HT-29 (cell line): ENCODE results near the gene C1QTNF9B. TPM values are rescaled to one million over a fixed set of nuclear protein-coding genes. Genes with fewer than 3 reads are reported as not detected.

Experiments
- DNase-seq: peaks from one replicate; pipeline ENCODE4 v3.0.0-alpha.2; 2015; ENCODE audit warnings: low spot score
- total RNA-seq: library from RNA; depleted of rRNA; stranded (reverse); fragments of >200 nt; shearing (Covaris generic); gene quantifications from 2 replicates; pipeline ENCODE4 v1.2.3, GENCODE V29; 2014; rRNA removed

Gene C1QTNF9B
- total RNA-seq, 1 experiment from 2014 or later: not detected

DNA sequence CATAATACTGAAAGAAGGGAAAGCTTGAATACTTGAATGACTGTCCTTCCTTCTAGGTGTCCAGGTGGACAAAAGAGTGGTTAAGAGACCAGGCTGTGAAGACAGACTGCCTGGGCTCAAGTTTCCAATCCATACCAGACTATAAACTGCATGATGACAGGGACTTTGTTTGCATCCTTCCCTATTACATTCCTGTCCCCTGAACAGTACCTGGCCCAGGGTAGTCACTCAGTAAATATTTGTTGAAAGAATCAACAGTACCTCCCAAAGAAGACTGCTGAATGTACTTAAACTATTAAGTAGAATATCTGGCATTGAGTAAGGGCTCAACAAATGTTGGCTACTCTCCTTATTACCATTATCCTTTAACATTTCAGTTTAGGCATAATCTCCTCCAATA lies 37.8 kb downstream of the C1QTNF9B start:
- no peak for DNase-seq

DNA sequence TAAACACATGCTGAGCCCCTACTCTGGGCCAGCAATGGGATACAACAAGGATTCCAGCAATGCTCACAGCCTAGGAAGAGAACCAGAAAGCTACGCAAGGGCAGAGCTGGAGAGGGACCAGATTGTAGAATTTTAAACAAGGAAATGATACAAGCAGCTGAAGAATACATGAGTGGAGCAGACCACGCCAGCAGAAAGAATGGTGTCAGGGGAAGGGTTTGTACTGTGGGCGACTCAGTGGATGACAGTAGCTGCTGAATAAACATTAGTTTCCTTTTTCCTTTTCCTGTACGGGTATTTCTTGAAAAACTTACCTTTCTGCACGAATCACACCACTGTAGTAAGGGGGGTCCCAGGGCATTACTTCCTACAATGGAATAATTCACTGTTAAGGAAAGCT lies 38.8 kb downstream of the C1QTNF9B start:
- DNase-seq: no peak

DNA sequence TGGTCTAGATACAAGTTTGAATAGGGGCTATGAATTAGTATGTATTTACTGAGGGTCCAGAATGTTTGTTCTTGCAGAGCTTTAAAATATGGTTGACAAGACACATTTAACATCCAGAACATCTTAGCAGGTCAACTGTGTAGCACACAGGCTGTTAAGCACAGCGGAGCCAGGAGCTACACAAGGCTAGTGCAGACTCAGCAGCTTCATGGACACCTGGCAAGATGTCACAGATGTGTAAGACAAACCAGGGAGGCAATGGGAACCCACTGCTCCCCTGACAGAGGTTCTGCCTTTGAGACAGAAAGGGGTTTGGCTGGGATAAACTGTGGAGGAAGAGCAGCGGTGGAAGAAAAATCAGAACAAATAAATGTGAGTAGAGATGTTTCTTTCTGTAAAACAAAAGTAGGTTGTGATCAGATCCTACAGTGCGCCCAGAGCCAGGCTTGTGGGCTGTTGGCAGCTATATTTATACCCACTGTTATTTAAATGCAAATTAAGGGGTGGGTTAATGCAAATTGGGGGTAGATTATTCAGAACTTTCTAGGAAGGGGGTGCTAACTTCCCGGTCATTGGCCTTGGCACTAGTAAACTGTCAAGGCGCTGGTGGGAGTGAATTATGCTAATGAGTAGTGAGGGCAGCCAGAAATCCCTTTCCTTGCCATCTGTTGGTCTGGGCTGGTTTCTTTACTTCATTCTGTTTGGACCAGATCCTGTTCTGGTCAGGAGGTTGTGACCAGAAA lies 41.1 kb downstream of the C1QTNF9B start:
- no peak for DNase-seq

DNA sequence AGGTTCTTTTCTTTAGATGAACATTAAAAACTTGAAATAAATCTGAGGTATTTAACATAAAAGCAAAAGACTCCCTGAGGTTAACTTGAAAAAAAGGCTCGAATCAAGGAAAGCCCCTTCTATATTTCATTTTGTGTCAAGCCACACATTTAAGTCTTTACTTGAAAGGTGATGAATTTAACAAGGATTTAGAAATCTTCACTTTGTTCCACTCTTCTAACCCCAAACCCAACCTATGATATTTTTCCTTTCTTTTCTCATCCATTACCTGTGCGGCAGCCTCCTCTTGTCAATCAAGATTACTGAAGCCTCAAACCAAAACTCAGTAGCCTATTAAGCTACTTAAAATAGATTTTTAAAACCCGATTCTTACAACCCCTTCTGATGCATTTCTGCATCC lies 41.9 kb downstream of the C1QTNF9B start:
- no peak for DNase-seq

DNA sequence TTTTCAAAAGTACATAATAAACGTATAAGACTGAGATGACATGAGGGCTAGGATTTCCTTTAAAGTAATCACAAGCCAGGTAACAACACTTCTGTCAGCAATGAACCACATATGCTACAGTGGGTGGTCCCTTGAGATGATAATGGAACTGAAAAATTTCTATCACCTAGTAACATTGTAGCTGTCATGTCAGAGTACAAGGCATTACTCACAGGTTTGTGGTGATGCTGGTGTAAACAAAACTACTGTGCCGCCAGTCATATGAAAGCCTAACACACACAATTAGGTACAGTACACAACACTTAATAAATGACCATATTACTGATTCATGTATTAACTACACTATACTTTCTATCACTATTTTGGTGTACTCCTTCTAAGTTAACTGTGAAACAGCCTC lies 45.0 kb downstream of the C1QTNF9B start:
- DNase-seq: no peak

DNA sequence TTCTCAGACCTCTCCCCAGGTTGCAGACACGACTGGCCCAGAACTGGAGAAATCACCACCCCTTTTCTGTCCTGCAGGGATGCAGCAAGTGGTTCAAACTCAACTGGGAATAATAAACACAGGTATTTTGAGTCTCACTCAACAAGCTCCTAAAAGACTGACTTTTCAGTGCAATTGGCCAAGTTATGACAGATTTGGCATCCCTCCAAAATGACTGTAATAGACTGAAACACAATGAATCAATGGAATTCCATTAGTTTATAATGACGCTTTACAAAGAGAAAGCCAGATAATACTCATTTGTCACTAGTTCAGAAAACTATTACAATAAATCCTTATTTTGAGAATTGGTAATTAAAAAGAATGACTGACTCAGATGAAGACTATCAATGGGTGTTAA lies 46.2 kb downstream of the C1QTNF9B start:
- DNase-seq: no peak

DNA sequence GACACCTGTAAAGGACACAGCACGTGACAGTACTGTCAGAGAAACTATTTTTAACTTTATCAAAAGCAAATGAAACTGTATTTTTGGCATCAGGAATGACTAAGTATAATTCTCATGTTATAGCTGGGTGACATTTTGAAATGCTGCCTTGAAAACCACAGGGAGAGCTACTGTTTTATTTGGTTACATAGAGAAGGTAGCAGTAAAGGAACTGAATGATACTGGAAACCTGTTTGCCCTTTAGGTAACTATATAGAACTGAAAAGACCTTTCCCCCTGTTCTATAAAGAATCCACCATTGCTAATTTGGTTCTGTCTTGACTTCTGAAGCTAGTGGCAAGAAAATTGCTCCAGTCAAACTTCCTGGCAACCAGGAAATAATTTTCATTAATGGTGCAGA lies 47.2 kb downstream of the C1QTNF9B start:
- DNase-seq: no peak

DNA sequence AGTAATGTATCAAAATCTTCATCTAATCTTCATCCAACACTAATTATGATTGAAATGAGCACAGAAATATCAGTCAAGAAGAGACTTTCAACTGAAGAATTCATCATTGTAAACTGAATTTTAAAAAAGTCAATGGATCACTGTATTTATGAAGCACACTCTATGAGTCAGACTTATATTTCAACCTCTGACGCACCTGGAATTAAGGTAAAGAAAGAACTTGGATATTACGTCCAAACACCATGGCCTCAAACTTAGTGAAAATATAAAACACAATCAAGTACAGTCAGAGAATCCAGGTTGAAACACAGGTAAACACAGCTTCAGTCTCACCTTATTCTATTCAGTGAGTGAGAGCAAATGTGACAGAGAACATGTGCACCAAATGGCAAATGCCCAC lies 47.6 kb downstream of the C1QTNF9B start:
- DNase-seq: no peak

DNA sequence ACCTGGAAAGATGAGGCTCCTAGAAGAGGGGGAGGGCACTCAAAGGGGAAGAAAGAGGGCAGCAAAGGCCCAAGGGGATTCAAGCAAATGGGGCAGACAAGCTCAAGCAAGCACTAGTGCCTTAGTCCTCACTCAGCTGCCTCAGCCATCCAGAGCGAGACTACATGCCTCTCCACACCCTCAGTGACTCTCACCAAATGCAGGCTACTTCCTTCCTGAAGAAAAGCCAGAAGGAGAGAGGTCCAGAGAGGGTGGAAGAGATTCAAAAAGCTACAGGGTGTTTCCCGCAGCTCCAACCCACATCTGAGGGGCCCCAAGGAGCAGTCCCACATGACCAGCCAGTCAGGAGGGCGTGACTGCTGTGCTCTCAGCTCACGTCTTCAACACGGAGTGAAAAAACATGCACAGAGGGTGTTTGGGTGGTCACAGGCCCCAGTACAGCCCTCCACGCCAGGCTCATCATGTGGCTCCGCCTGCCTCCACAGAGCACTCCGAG lies 48.6 kb downstream of the C1QTNF9B start:
- DNase-seq: no peak

DNA sequence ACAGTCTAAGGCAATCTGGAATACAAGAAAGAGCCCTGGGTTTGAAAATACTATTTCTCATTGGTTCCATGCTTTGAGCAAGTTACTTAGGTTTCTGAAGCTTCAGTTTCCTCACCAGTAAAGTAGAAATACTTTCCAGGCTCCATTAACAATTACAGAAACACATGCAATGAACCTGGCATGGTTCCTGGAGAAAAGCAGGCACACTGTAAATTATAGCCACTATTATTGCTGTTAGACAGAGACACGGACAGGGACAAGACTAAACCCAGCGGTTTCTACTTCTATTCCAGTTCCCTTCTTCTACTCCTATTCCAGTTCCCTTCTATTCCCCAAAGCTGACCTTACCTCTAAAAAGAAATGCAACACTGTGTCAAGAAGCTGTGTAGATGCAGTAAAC lies 49.3 kb downstream of the C1QTNF9B start:
- no peak for DNase-seq

DNA sequence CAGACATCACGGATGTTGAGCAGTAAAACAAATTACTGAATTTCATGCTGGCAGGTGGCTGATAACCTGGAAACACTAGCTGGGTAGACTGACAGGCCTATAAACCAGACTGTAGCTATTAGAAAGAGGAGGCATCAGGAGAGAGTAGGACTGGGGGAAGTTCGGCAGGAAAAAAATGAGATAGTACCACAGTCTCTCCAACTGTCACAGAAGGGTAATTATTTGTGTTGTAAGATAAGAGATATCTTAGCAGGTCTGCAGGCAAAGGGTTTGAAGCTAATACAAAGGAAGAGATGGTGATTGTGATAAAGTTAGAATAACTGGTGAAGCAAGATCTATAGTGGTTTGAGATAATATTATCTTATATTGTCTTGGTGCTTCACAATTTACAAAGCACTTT lies 49.8 kb downstream of the C1QTNF9B start:
- no peak for DNase-seq

DNA sequence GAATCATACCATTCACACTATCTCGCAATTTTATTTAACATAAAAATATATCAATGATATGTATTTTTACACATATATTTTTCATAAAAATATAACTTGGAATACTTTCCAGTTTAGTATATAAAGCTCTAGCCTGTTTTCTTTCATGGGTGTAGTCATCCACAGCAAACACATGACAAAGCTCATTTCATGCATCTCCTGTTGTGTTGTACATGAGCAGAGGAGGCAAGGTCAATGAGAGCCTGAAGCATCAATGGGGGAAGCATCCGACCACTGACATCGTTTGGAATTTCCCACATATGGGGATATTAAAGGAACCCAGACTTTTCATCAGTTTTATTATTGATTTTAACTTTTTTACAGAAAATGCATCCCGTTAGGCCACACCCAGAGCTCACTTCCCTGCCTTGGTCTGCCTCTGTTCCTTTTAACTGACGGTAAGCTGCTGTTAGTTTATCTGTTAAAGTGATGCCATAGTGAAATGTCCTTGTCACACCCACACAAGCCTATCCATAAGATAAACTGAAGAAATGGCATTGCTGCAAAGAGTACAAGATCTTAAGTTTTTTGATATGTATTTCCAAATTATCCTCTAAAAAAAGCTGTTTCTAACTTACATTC lies 52.1 kb downstream of the C1QTNF9B start:
- no peak for DNase-seq

DNA sequence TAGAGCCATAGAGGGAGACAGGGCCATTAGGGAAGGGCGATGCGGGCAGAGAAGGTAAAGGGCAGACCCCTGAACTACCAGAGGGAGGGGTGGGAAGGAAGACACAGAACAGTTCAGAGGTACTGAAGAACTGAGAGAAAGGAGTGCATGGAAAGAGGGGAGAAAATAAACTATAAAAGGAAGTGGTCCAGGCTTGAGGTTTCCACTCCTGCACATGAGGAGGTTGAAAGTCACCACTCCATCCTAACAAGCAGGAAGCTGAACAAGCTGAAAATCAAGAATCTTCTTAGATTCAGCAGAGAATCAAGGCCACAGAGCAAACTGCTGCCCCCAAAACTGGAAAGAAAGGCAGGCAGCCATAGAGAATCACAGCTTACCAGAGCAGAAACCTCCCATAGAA lies 53.2 kb downstream of the C1QTNF9B start:
- DNase-seq: no peak

DNA sequence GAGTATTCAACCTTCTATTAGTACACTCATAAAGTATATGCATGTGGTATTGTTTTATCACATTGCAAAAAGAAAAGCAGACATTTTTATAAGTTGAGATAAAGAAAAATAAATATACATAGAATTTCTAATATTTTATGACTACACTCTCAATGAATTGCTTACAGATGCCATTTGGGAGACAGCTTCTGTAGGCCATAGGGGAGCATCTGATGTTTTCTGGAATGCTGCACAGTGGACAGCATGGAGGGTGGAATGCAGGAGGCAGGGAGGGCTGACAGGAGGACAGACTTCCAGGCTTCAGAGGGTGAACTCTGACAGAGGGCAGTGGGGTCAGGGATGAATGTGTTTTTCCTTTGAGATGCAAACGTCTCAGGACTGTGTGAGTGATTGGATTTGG lies 53.9 kb downstream of the C1QTNF9B start:
- no peak for DNase-seq

DNA sequence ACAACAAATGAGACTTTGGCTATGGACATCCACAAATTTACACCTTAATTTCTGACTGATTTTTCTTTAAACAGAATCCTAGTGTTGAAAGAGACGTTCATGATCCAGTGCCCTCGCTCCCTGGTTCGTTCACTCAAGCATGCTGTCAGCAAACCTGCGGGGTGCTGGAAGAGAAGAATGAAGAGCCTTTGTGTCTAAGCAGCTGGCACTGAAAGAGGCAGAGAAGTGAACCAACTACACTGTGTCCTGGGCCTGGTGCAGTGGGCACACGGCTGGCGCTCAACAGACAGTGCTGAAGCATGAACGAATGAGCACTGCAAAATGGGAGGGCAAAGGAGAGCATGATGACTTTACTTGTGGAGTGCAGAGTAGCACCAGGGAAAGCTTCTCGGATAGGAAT lies 54.9 kb downstream of the C1QTNF9B start:
- no peak for DNase-seq

Other genes starting within 250 kb of the C1QTNF9B start
- 33.1 and 48.6 TPM in 2 replicates for gene MIPEP, start 8.1 kb downstream of the C1QTNF9B start, total RNA-seq